Body of pancreas (tissue), 4 donors: Measurements from ENCODE around the gene ADCY2. TPM values are rescaled to one million over a fixed set of nuclear protein-coding genes. Genes with fewer than 3 reads are reported as not detected.
A peak's percentile ranks its signal among the peaks of the same experiment; 100 is the strongest.

Experiments used
- ATAC-seq: fragments of 150-250 bp; one replicate; pipeline ENCODE4 v1.9.1; 2016
- DNase-seq, 4 donors: peaks; one replicate each; pipeline ENCODE4 v3.0.0-alpha.2; 2019
- H3K27ac ChIP-seq, 4 donors: fragments of 200-600 bp; sonication (generic); 1 replicate in 3 of 4; 2 replicates in 1 of 4; pipeline versions ENCODE4 v1.5.1 to v1.6.1; 2016 to 2019; ENCODE audit warnings: mild to moderate bottlenecking in 1 of 4, mixed read lengths in 1 of 4, moderate library complexity in 1 of 4
- H3K27me3 ChIP-seq, 2 donors: fragments of 200-600 bp; sonication (generic); one replicate each; pipeline ENCODE4 v1.6.0; 2016; ENCODE audit warnings: mild to moderate bottlenecking in 1 of 2
- H3K36me3 ChIP-seq, 2 donors: fragments of 200-600 bp; sonication (generic); replicated peaks in 1 of 2; 2 replicates each; pipeline ENCODE4 v1.5.1; 2016; ENCODE audit warnings: low read depth in 2 of 2; ENCODE audit not compliant: insufficient read depth in 1 of 2
- H3K4me1 ChIP-seq: fragments of 200-600 bp; sonication (generic); one replicate; pipeline ENCODE4 v1.6.0; 2016
- H3K4me3 ChIP-seq, 2 donors: fragments of 200-600 bp; sonication (generic); 1 replicate in 1 of 2; 2 replicates in 1 of 2; pipeline ENCODE4 v1.5.1; 2016 to 2019
- H3K9me3 ChIP-seq, 3 donors: fragments of 200-600 bp; sonication (generic); 1 replicate in 2 of 3; 2 replicates in 1 of 3; pipeline ENCODE4 v1.5.1; 2016
- CTCF ChIP-seq, 7 experiments: fragments of 450-650 bp in 4 of 7; fragments of 200-600 bp in 3 of 7; sonication (generic) in 3 of 7; IDR thresholded peaks; one replicate each; pipeline ENCODE4 v1.5.1; 2016 to 2019; ENCODE audit warnings: antibody characterized with exemption in 7 of 7
- POLR2A ChIP-seq, 3 donors: fragments of 450-650 bp; IDR thresholded peaks; one replicate each; pipeline ENCODE4 v1.6.1; 2016; ENCODE audit warnings: antibody characterized with exemption in 3 of 3, mild to moderate bottlenecking in 2 of 3
- whole genome bisulfite sequencing, 2 donors: methylation state at CpG; one replicate each; pipeline ENCODE4 v1.1.5; 2017; 5-methylcytosine and 5-hydroxymethylcytosine counted together
- intact Hi-C: fragments of 100-400 bp; cut with DNase I; formaldehyde crosslinking; loops from one replicate; pipeline ENCODE4 v1.15.1; 2023
- total RNA-seq, 2 donors: library from RNA; depleted of rRNA; stranded (reverse); fragments of >200 nt; gene quantifications; one replicate each; pipeline ENCODE4 v1.1.0, GENCODE V29; 2016

ADCY2 gene
- total RNA-seq, 2 donors from 2014 or later: 0.52 to 4.6 TPM

GRCh38 chr5:7852988-7853387, 457.1 kb downstream of the ADCY2 start:
- TF ChIP-seq CTCF (IDR thresholded peaks at IDR 0.05) (no peak), POLR2A (IDR thresholded peaks at IDR 0.05) (no peak)
- intact Hi-C loops: no loop called here
- ATAC-seq (no peak), DNase-seq (no peak)
- H3K36me3 ChIP-seq: peaks cover 0 to 2% of the 10 kb centered on the region in 2 donors
- H3K27ac ChIP-seq: no peak overlapping the region
- H3K4me3 ChIP-seq: no peak overlapping the region
- H3K9me3 ChIP-seq: no peaks in the 10 kb centered on the region
- 86 to 95% methylated on average over 2 of the region's 2 CpGs for WGBS, 2 donors
- H3K4me1 ChIP-seq: peaks cover 20% of the 10 kb centered on the region
- H3K27me3 ChIP-seq: no peaks in the 10 kb centered on the region

- intact Hi-C loops: no loop called here
- H3K27me3 ChIP-seq: no peaks in the 10 kb centered on the region
- H3K4me3 ChIP-seq: no peak overlapping the region
- H3K36me3 ChIP-seq: peaks cover 0 to 6% of the 10 kb centered on the region in 2 donors
- H3K9me3 ChIP-seq: no peaks in the 10 kb centered on the region
- TF ChIP-seq POLR2A (IDR thresholded peaks at IDR 0.05) (no peak), CTCF (IDR thresholded peaks at IDR 0.05) (no peak)
- 80 to 82% methylated on average over 3 of the region's 3 CpGs for WGBS, 2 donors
- DNase-seq (no peak), ATAC-seq (no peak)
- H3K4me1 ChIP-seq: peaks cover 20% of the 10 kb centered on the region
- H3K27ac ChIP-seq: no peak overlapping the region
Measured at GRCh38 chr5:7855611-7856010, 459.7 kb downstream of the ADCY2 start.

GRCh38 chr5:7856855-7857254, 460.9 kb downstream of the ADCY2 start:
- ATAC-seq (peak; percentile 74), DNase-seq (peak; percentile 15 to 45 (median 34))
- Histone ChIP-seq H3K9me3 (no peaks in the 10 kb centered on the region), H3K4me1 (peaks cover 9% of the 10 kb centered on the region), H3K36me3 (peaks cover 0 to 8% of the 10 kb centered on the region in 2 donors), H3K27me3 (no peaks in the 10 kb centered on the region), H3K4me3 (no peak overlapping the region), H3K27ac (no peak overlapping the region)
- 93 to 100% methylated on average over 2 of the region's 2 CpGs for WGBS, 2 donors
- intact Hi-C loops: no loop called here
- TF ChIP-seq POLR2A (IDR thresholded peaks at IDR 0.05): no peak
- peak; percentile 42 to 72 (median 68) for TF ChIP-seq CTCF (IDR thresholded peaks at IDR 0.05)

GRCh38 chr5:7857361-7857760, 461.4 kb downstream of the ADCY2 start:
- H3K36me3 ChIP-seq: peaks cover 0 to 8% of the 10 kb centered on the region in 2 donors
- intact Hi-C loops: no loop called here
- peaks cover 4% of the 10 kb centered on the region for H3K4me1 ChIP-seq
- no peaks in the 10 kb centered on the region for H3K27me3 ChIP-seq
- ATAC-seq (no peak), DNase-seq (no peak)
- no peaks in the 10 kb centered on the region for H3K9me3 ChIP-seq
- 73 to 75% methylated on average over 5 of the region's 5 CpGs for WGBS, 2 donors
- H3K27ac ChIP-seq: no peak overlapping the region
- TF ChIP-seq POLR2A (IDR thresholded peaks at IDR 0.05) (no peak), CTCF (IDR thresholded peaks at IDR 0.05) (no peak)
- H3K4me3 ChIP-seq: no peak overlapping the region

- no peak for DNase-seq
- H3K9me3 ChIP-seq: no peaks in the 10 kb centered on the region
- H3K36me3 ChIP-seq: peaks cover 0 to 10% of the 10 kb centered on the region in 2 donors
- TF ChIP-seq POLR2A (IDR thresholded peaks at IDR 0.05) (no peak), CTCF (IDR thresholded peaks at IDR 0.05) (no peak)
- intact Hi-C loops: no loop called here
- H3K27ac ChIP-seq: no peak overlapping the region
- no peaks in the 10 kb centered on the region for H3K4me1 ChIP-seq
- no peak for ATAC-seq
- WGBS, 2 donors: 66 to 67% methylated on average over 9 of the region's 9 CpGs
- H3K27me3 ChIP-seq: no peaks in the 10 kb centered on the region
- H3K4me3 ChIP-seq: no peak overlapping the region
Measured at GRCh38 chr5:7857926-7858632, 462.1 kb downstream of the ADCY2 start.
